8988T (cell line): ENCODE results near the gene ZNF407.

Source experiments
- DNase-seq: peaks from one replicate; pipeline ENCODE4 v3.0.0; 2011

ZNF407 gene

DNA sequence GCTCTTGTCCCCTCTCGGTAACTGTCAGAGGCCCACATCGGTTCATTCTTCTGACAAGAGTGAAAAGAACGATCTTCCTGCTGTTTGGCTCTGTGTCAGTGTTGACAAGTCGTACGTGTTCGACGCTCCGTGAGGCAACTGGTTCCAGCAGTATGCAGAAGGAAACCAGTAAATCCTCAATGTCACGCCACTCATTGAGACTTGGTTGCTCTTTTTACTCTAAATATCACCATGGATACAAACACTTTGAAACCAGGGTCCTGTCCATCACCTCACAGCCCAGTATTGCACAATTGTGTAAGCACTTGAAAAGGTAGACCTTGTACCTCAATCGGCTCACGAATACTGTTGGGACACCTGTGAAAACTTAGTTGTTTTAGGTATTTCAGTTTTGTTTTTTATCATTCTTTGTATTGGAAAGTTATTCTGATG lies 136.4 kb downstream of the ZNF407 start:
- no peak for DNase-seq

- no peak for DNase-seq
These were observed 142.3 kb downstream of the ZNF407 start for GRCh38 chr18:74739926-74740325.

DNA sequence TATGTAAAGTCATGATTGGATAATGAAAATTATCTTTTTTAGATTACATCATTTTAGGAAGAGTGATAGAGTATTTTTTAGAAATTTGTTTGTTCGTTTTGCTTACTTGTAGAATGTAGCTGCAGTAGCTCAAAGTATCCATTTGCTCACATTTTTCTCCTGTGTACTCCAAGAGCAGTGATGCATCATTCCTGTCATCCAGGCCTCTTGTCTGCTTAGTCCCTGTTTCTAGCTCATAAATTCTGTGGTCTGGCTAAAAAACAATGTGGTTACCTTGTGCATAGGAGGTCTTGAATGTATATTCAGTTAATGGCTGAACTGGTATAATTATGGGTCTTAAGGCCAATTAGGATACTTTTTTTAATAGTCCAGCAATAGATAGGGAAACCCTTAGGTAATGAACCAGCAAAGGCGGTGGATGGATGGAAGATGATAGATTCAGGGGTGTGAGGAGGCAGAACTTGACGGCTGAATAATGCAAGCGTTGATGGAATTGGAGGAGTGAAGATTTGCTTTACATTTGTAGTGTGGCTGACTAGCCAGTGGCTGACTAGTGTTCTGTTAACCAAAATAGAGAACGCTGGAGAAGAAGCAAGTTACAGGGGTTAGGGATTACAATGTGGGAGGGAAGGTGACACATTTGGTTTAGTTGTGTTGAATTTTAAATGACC lies 145.0 kb downstream of the ZNF407 start:
- no peak for DNase-seq

DNA sequence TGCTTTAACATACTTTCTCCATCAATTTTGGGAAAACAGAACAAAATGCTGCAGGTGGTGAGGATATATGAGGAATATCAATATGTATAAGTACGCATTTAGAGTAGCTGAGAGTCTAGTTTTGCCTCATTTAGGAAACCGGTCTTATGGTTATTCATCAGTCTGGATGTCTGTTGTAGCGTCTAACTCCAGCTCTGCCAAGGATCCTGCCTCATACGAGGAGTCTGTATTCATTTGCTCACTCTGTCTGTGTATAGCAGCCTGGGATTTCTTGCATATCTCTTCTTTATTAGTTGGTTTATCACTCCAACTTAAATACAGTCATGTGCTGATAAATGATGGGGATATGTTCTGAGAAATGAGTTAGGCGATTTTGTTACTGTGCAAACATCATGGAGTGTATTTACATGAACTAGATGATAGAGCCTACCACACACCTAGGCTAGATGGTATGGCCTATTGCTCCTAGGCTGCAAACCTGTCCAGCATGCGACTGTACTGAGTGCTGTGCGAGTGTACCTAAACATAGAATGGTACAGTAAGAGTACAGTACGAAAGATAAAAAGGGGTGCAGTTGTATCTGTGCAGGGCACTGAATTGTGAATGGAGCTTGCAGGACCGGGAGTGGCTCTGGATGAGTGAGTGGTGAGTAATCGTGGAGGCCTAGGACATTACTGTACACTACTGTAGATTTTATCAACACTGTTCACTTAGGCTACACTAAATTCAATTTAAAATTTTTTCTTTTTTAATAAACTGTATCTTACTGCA lies 148.1 kb downstream of the ZNF407 start:
- DNase-seq, result no peak

DNA sequence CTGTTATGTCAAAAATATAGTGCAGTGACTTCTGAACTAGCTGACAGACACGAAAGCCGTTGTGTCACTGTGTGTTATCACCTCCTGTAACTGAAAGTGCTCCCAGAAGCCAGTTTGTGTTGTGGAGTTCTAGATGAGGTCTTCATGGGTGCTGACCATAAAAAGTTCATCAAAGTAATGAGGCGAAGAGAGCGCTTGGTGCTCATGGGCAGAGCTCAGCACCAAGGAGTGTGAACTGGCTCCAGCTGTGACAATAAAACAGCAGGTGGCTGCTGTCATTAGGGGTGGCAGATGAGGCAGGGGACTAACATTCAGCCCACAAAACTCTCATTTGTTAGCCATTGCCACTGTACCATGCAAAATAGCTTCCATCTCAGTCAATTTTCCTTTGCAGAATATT lies 151.1 kb downstream of the ZNF407 start:
- no peak for DNase-seq

GRCh38 chr18:74758995-74759394 lies 161.3 kb downstream of the ZNF407 start:
- DNase-seq, result no peak

DNA sequence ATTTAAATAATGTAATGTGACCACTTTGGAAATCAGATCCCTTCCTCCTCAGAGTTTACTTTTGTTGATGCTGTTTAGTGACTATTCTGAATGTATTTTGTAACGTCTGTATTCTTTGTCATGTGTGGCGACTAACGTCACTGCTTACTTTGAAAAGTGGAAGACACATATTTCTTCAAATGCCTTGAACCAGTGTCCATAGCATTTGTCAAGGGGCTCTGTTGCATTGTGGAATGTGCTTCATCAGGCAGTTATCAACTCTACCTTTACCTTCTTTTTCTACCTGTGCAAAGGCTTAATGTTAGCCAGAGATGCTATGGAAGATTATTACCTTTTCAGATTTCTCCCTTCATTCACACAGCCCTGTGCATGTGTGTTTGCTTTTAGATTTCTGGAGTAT lies 162.4 kb downstream of the ZNF407 start:
- no peak for DNase-seq

GRCh38 chr18:74760436-74760835 lies 162.8 kb downstream of the ZNF407 start:
- no peak for DNase-seq

DNA sequence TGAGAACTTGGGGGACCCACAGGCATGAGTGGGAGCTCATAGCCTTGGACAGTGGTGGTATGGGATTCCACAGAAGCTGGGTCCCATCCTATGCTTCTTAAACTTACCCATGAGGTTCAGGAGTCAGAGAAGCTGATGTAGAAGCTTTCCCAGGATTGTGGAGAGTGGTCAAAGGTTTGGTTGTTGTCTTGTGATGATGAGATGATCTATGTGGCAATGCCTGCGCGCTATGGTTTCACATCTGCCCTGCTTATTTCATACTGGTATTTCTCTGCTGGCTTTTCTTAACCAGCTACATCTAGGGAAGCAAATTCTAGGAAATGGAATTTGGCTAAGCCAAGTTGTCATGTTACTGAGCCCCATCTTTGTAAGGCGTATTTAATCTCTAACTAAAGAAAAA lies 168.6 kb downstream of the ZNF407 start:
- no peak for DNase-seq

GRCh38 chr18:74768096-74768495 lies 170.4 kb downstream of the ZNF407 start:
- DNase-seq, result no peak

DNA sequence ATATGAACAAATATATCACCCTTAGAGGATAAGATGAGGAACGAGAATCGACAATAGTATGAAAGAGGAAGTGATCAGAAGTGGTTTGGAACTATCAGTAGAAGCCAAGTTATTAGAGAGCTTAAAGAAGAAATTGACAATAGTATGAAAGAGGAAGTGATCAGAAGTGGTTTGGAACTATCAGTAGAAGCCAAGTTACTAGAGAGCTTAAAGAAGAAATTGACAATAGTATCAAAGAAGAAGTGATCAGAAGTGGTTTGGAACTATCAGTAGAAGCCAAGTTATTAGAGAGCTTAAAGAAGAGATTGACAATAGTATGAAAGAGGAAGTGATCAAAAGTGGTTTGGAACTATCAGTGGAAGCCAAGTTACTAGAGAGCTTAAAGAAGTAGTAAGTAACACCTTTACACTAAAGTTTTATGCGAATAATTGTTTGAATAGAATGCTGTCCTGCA lies 175.5 kb downstream of the ZNF407 start:
- DNase-seq, result no peak

DNA sequence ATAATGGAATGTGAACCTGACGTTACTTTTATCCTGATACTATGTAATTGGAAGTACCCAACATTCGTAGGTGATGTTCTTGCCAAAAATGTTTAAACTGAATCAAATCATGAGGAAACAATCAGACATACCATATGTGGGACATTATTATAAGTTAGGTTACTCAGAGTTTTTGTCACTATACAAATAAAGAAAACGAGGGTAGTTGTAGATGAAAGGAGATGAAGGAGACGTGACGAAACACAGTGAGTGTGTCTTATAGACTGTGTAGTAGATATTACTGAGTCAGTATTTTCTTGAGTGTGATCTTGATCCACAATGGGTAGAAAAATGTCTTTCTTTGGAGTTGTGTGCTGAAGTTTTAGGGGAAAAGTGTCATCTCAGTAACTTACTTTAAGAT lies 176.8 kb downstream of the ZNF407 start:
- DNase-seq, result no peak

DNA sequence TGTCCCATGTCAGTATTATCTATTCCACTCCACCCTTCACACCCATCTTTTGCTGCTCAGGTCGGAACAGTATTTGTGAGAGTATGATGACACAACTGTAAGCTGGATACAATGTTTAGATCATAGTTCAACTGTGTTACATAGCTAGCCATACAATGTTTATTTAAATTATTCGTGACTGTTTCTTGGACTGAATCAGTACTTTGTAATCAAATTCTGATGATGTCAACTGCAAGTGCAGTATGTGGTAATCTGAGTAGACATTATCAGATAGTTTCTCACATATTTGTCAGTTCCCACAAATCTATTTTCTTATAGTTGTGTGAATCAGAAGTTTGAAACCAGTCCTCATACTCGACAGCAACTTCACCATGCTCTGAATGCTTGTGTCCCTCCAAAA lies 177.6 kb downstream of the ZNF407 start:
- DNase-seq, result no peak

DNA sequence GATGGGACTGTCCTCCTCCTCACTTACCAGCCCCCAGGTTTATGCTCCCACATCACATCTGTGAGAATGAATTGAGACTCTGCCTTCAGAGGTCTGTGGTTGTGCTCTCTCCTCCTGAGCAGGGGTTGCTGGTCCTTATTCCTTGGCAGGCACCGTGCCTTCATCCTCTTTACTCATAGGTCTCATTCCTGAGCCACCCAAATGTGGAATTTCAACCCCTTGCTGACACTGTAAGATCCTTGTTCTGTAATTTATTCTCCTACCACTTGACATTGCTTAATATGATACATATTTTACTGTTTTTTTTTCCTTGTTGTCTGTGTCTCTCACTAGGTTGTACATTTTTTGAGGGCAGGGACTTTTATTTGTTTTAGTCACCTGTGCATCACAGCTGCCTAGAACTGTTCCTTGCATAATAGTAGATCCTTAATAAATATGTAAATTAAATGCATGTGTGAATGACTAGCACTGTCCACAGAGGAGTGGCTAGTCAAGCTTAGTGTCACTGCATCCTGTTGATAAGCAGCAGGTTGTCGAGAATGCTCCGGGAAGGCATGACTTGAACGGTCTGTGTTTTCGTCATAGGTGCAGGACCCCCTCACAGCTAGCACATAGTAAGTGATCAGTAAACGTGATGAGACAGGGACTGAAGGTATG lies 180.6 kb downstream of the ZNF407 start:
- no peak for DNase-seq

- no peak for DNase-seq
These were observed 187.1 kb downstream of the ZNF407 start for GRCh38 chr18:74784752-74785151.

GRCh38 chr18:74785632-74786031 lies 188.0 kb downstream of the ZNF407 start:
- no peak for DNase-seq

DNA sequence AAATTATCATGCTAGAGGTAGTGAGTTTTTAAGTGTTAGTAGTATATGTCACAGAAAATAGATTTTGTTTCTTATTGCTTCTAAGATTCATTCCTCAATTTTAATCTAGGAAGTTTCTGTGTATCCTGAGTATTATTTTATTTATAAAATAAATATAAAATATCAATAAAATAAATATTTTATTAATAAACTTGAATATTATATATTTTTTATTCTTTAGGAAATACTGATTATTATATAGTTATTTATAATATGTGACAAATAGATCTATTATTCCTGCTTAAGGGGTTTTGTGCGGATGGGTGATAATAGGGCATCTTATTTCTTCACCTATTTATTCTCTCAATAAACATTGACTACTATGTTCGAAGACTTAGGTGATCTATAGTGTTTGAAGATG lies 191.0 kb downstream of the ZNF407 start:
- no peak for DNase-seq

DNA sequence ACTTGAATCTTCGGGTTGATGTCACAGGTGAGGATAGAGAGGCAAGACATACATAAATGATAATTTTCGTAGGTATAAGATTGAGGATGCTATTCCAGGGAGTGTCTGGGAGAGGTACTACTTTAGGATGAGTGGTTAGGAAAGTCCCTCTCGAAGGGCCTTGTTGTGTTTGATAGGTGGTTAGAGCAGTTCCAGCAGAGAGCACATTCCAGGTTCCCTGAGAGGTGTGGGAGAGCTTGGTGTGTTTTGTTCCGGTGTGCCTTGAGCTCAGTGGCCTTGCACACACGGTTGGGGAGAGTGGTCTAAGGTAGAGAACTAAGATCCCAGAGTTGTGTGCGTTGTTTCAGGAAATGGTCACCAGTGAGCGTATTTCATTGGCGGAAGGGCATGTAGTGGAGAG lies 191.4 kb downstream of the ZNF407 start:
- no peak for DNase-seq

DNA sequence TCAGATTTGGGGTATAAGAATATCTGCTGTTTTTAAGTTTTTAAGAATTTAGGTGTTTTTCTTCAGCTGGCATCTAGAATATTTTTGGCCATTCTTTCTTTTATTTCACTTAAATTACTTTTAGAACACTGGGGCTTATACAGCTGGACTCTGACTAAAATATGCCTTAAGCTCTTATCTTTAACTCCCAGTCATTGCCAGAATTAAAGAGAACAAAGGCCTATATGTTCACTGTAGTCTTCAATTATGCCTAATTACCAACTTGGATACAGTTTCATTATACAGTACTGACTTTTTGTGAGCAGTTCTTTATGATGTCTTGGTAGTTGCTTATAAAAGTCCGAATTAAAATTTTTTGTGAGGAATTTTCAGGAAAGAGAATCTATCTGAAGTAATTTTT lies 192.8 kb downstream of the ZNF407 start:
- no peak for DNase-seq

DNA sequence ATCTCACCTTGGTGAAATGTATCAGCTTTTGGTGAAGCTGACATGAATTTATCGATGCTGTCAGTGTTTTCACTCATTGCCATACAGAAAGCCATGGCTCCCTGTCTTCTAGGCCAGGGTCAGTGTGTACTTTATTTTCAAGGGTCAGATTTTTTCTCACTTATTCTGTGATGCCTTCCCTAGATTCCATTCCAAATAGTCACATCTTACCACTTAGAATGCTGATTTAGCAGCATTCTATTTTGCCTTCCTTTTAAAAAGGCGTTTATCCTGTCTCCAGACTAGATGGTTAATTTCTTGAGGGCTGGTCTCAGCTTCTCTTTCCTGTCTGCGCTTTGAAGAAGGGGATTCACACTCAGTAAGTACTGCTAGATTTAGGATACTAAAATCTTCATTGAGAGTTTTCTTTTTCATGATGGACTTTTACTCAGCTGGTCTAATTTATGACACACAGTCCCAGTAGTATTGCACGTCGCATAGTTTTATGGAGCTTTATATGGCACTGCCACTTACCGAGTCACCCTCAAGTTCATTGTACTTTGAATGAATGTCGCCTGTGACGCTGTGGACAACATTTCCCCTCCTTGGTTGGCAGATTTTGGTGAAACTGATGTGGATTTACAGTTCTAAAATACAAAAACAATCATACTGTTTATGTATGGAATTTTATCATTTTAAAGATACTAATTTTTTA lies 194.0 kb downstream of the ZNF407 start:
- no peak for DNase-seq

GRCh38 chr18:74793746-74794145 lies 196.1 kb downstream of the ZNF407 start:
- DNase-seq, result no peak

DNA sequence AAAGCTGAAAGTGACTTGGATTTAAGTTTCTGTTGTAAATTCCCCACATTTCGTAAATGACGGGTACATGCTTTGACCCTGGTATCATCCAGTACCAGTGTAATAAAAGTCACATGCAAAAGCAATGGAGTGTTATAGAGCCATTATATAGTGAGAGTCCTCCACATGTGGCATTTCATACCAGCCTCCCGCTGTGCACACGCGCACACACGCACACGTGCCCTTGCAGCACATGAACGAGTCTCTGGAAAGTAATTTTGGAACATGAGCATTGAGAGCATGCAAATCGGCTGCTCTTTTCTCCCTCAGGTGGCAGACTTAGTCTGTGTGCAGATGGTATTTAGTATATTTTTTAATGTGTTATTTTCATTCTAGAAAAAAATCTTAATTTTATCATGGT lies 198.1 kb downstream of the ZNF407 start:
- DNase-seq, result no peak

DNA sequence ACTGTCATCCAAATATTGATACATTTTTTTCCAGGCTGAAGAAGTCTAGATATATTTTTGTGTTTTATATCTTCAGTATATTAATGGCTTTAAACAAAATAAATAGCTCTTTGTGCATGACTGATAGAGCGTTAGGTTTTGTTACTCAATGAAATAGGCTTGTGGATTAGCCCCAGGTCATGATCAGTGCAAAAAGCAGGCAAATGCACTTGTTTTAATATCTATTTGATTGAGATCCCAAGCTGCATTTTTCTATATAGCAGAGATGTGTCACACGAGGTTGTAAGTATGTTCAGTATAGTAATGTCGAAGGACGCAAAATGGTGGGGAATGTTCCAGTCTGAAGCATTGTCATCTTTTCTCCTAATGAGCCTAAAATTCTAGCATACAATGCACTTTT lies 198.5 kb downstream of the ZNF407 start:
- no peak for DNase-seq
